Measurements from ENCODE around the gene HSP90B1. TPM values are rescaled to one million over a fixed set of nuclear protein-coding genes. Genes with fewer than 3 reads are reported as not detected.

HSP90B1 gene
- total and polyA plus RNA-seq, 10 of the 15 experiments (the other 5 are each of a cell fraction or from before 2014, with no cell fraction given) = 254 to 968 (median 560) TPM

DNA sequence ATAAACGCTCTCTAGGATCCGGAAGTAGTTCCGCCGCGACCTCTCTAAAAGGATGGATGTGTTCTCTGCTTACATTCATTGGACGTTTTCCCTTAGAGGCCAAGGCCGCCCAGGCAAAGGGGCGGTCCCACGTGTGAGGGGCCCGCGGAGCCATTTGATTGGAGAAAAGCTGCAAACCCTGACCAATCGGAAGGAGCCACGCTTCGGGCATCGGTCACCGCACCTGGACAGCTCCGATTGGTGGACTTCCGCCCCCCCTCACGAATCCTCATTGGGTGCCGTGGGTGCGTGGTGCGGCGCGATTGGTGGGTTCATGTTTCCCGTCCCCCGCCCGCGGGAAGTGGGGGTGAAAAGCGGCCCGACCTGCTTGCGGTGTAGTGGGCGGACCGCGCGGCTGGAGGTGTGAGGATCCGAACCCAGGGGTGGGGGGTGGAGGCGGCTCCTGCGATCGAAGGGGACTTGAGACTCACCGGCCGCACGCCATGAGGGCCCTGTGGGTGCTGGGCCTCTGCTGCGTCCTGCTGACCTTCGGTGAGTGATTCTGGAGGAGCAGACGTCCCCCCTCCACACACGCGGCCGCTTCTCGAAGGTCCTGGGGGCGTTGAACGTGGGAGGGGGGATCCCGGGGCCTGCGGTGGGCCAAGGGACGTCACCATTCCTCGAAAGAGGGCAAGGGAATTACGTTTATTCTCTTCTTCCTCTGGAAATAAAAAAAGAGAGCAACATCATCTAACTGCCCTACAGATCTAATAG, at the start of gene HSP90B1 (continued):
- TF ChIP-seq, protein P1, sequence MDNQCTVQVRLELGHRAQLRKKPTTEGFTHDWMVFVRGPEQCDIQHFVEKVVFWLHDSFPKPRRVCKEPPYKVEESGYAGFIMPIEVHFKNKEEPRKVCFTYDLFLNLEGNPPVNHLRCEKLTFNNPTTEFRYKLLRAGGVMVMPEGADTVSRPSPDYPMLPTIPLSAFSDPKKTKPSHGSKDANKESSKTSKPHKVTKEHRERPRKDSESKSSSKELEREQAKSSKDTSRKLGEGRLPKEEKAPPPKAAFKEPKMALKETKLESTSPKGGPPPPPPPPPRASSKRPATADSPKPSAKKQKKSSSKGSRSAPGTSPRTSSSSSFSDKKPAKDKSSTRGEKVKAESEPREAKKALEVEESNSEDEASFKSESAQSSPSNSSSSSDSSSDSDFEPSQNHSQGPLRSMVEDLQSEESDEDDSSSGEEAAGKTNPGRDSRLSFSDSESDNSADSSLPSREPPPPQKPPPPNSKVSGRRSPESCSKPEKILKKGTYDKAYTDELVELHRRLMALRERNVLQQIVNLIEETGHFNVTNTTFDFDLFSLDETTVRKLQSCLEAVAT (IDR thresholded peaks at IDR 0.05) = peak; percentile 89
- TF ChIP-seq RFX5 (IDR thresholded peaks at IDR 0.05; ENCODE audit: low read depth, low read length) = peak; percentile 92
- no peak for TF ChIP-seq TCF7 (IDR thresholded peaks at IDR 0.05; ENCODE audit: borderline replicate concordance)
- TF ChIP-seq SRF (IDR thresholded peaks at IDR 0.05; ENCODE audit: low read depth in 2 of 2, low read length in 2 of 2) = peak in 1 of 2 experiments; percentile 73; a peak in 1 of 4 replicates
- TF ChIP-seq STAT1 (conservative IDR thresholded peaks at IDR 0.05) = peak; percentile 89; the same call in 1 of the 2 replicates
- TF ChIP-seq, protein P2, sequence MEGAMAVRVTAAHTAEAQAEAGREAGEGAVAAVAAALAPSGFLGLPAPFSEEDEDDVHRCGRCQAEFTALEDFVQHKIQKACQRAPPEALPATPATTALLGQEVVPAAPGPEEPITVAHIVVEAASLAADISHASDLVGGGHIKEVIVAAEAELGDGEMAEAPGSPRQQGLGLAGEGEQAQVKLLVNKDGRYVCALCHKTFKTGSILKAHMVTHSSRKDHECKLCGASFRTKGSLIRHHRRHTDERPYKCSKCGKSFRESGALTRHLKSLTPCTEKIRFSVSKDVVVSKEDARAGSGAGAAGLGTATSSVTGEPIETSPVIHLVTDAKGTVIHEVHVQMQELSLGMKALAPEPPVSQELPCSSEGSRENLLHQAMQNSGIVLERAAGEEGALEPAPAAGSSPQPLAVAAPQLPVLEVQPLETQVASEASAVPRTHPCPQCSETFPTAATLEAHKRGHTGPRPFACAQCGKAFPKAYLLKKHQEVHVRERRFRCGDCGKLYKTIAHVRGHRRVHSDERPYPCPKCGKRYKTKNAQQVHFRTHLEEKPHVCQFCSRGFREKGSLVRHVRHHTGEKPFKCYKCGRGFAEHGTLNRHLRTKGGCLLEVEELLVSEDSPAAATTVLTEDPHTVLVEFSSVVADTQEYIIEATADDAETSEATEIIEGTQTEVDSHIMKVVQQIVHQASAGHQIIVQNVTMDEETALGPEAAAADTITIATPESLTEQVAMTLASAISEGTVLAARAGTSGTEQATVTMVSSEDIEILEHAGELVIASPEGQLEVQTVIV (IDR thresholded peaks at IDR 0.05; ENCODE audit: borderline replicate concordance, partially characterized antibody) = no peak
- TF ChIP-seq POU2F2 (IDR thresholded peaks at IDR 0.05; ENCODE audit: borderline replicate concordance, low read depth, low read length) = peak; percentile 95
- TF ChIP-seq, protein P3, sequence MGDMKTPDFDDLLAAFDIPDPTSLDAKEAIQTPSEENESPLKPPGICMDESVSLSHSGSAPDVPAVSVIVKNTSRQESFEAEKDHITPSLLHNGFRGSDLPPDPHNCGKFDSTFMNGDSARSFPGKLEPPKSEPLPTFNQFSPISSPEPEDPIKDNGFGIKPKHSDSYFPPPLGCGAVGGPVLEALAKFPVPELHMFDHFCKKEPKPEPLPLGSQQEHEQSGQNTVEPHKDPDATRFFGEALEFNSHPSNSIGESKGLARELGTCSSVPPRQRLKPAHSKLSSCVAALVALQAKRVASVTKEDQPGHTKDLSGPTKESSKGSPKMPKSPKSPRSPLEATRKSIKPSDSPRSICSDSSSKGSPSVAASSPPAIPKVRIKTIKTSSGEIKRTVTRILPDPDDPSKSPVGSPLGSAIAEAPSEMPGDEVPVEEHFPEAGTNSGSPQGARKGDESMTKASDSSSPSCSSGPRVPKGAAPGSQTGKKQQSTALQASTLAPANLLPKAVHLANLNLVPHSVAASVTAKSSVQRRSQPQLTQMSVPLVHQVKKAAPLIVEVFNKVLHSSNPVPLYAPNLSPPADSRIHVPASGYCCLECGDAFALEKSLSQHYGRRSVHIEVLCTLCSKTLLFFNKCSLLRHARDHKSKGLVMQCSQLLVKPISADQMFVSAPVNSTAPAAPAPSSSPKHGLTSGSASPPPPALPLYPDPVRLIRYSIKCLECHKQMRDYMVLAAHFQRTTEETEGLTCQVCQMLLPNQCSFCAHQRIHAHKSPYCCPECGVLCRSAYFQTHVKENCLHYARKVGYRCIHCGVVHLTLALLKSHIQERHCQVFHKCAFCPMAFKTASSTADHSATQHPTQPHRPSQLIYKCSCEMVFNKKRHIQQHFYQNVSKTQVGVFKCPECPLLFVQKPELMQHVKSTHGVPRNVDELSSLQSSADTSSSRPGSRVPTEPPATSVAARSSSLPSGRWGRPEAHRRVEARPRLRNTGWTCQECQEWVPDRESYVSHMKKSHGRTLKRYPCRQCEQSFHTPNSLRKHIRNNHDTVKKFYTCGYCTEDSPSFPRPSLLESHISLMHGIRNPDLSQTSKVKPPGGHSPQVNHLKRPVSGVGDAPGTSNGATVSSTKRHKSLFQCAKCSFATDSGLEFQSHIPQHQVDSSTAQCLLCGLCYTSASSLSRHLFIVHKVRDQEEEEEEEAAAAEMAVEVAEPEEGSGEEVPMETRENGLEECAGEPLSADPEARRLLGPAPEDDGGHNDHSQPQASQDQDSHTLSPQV (IDR thresholded peaks at IDR 0.05) = no peak
- no peak for TF ChIP-seq CHD4 (IDR thresholded peaks at IDR 0.05)
- TF ChIP-seq HDGF (IDR thresholded peaks at IDR 0.05) = peak; percentile 97
- no peak; the same call in none of the 2 replicates for TF ChIP-seq LARP7 (IDR thresholded peaks at IDR 0.05)
- no peak for TF ChIP-seq NR2C2 (IDR thresholded peaks at IDR 0.05; ENCODE audit: borderline replicate concordance, control insufficient read depth, insufficient read length, low read depth)
- TF ChIP-seq JUND (IDR thresholded peaks at IDR 0.05; ENCODE audit: low read depth, low read length) = no peak
- TF ChIP-seq, protein P4, sequence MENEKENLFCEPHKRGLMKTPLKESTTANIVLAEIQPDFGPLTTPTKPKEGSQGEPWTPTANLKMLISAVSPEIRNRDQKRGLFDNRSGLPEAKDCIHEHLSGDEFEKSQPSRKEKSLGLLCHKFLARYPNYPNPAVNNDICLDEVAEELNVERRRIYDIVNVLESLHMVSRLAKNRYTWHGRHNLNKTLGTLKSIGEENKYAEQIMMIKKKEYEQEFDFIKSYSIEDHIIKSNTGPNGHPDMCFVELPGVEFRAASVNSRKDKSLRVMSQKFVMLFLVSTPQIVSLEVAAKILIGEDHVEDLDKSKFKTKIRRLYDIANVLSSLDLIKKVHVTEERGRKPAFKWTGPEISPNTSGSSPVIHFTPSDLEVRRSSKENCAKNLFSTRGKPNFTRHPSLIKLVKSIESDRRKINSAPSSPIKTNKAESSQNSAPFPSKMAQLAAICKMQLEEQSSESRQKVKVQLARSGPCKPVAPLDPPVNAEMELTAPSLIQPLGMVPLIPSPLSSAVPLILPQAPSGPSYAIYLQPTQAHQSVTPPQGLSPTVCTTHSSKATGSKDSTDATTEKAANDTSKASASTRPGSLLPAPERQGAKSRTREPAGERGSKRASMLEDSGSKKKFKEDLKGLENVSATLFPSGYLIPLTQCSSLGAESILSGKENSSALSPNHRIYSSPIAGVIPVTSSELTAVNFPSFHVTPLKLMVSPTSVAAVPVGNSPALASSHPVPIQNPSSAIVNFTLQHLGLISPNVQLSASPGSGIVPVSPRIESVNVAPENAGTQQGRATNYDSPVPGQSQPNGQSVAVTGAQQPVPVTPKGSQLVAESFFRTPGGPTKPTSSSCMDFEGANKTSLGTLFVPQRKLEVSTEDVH (IDR thresholded peaks at IDR 0.05; ENCODE audit: low read depth, partially characterized antibody) = peak; percentile 19
- TF ChIP-seq NFYA (IDR thresholded peaks at IDR 0.05; ENCODE audit: borderline replicate concordance, low read depth, low read length) = peak; percentile 49
- TF ChIP-seq KAT2A (conservative IDR thresholded peaks at IDR 0.05; ENCODE audit: control insufficient read depth, low read depth, low read length) = no peak
- TF ChIP-seq CBX5 (IDR thresholded peaks at IDR 0.05; ENCODE audit: low read depth) = no peak
- peak; percentile 75; the same call in 1 of the 2 replicates for TF ChIP-seq RB1 (IDR thresholded peaks at IDR 0.05; ENCODE audit: borderline replicate concordance)
- no peak; the same call in 1 of the 2 replicates for TF ChIP-seq SREBF2 (IDR thresholded peaks at IDR 0.05; ENCODE audit: low read length)
